HG02852 (cell line): ENCODE data around the gene TSHR.
A peak's percentile ranks its signal among the peaks of the same experiment; 100 is the strongest.

Source experiments
- ATAC-seq: cut with Tn5 transposase; IDR thresholded peaks from one replicate; pipeline ENCODE4 v1.9.1; 2021; ENCODE audit warnings: mild to moderate bottlenecking, moderate library complexity; ENCODE audit not compliant: unreplicated experiment

The TSHR gene

DNA sequence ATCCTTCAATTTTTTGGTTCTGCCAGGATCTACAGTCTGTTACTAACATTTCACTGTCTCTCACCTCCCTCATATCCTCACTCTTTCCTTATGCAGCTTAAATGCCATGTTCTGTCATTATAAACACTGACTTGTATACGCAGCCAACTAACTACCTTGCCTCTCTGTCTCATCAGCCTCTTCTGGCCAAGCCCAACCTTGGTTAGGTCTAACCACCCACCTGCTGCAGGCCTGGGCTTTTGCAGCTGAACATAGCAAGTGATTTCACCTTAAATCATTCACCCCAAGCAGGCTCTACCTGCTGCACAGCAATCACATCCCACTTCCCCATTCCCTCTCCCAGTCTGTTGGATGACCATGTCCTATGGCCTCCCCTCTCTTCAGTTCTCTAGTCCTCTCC lies 173.8 kb downstream of the TSHR start:
- no peak for ATAC-seq

DNA sequence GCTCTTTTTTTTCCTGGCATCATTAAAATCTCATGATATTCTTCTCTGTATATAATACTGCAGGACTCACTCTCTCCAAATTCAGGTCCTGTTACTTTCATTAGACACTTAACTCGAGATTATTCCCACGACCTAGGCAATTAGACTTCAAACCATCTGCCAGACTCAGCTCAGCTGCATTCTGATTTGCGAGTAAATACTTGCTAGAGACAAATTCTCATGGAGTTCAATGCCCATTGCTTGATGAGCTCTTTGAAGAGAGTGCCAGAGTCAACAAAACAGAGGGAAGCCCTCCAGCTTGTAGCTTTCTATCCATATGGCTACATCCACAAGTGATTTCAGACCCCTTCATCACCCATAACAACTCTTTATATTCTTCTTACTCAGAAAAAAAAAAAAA lies 177.0 kb downstream of the TSHR start:
- ATAC-seq = no peak

DNA sequence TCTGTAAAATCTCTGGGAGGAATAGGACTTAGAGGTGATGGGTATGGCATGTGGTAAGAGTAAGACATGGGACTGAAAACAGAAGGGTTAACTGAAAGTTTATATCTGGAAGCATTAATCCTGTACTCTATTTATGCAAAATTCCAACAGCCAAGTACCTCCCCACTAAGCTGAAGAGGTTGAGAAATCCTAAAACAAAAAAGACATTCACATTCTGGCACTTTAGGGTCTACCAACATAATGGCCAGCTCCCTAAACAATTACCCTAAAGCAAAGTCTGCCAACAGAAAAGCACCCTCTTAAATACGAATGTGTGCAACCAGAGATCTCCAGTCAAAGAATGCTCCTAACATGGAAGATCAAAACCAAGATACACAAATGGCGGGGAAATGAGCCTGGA lies 178.0 kb downstream of the TSHR start:
- no peak for ATAC-seq

DNA sequence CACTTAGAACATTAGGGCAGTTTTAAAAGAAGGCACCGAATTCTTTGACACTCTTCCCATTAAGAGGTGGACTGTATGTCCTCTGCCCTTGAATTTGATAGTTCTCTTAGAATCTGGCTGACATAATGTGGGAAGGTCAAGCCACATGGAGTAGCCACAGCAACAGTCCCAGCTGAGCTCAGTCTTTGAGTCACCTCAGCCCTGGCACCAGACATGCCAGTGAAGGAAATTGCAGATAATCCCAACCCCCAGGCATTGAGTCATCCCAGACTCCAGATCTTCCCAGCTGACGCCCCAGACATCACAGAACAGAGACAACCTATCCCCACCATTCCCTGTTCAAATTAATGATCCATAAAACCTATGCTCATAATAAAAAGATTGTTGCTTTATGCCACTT lies 181.9 kb downstream of the TSHR start:
- no peak for ATAC-seq

DNA sequence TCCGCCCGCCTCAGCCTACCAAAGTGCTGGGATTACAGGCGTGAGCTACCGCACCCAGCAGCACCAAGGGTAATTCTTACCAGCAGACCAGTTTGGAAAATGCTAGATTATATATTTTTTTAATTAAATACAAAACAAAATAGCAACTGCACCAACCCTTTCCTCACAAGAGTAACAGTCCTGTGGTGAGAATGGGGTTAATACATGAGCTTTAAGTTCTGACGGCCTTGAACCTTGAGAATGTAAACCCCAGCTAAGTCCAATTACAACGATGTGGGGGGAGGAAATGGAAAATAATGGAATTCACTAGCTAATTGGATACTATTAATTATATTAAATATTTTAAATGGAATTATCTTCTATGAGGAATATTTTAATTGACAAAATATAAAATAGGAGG lies 183.0 kb downstream of the TSHR start:
- ATAC-seq = no peak

DNA sequence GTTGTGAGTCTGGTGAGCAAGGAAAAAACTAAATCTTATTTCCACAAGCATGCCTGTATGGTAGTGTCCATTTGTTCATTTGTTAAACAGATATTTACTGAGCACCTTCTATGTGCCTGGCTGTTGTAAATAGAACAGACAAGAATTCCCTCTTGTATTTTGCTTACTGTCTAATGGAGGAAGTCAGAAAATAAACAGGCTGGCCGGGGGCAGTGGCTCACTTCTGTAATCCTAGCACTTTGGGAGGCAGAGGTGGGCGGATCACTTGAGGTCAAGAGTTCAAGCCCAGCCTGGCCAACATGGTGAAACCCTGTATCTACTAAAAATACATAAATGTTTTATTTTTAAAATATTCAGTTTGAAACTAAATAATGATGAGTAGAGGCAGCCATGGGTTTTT lies 186.0 kb downstream of the TSHR start:
- ATAC-seq = no peak

DNA sequence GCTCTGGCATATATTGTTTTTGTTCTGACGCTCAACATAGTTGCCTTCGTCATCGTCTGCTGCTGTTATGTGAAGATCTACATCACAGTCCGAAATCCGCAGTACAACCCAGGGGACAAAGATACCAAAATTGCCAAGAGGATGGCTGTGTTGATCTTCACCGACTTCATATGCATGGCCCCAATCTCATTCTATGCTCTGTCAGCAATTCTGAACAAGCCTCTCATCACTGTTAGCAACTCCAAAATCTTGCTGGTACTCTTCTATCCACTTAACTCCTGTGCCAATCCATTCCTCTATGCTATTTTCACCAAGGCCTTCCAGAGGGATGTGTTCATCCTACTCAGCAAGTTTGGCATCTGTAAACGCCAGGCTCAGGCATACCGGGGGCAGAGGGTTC lies 188.4 kb downstream of the TSHR start:
- no peak for ATAC-seq

DNA sequence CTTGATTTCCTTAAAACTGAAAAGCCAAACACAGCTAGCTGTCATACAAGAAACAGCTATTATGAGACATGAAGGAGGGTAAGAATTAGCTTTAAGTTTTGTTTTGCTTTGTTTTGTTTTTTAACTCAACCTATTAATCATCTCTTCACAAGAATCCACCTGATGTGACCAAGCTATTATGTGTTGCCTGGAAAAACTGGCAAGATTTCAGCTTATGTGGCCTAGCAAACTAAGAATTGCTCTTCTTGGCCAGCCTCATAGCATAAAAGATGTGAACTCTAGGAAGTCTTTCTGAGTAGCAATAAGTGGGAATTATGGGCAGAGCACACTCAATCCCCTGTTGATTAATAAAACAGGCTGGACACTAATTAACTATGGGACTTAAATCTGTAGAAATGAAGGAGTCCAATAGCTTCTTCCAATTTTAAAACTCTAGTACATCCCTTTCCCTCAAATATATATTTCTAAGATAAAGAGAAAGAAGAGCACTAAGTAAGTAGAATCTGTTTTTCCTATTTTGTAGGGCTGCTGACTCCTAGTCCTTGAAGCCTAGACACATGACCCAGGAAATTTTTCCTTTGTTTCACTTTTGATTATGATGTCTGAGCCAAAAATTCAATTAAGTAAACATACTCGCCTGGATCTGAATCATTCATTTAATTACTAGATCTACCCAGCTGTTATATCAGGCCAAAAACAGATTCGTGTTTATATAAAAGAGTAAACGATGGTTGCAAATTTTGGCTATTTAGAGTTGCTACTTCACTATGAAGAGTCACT lies 189.6 kb downstream of the TSHR start:
- ATAC-seq = no peak

DNA sequence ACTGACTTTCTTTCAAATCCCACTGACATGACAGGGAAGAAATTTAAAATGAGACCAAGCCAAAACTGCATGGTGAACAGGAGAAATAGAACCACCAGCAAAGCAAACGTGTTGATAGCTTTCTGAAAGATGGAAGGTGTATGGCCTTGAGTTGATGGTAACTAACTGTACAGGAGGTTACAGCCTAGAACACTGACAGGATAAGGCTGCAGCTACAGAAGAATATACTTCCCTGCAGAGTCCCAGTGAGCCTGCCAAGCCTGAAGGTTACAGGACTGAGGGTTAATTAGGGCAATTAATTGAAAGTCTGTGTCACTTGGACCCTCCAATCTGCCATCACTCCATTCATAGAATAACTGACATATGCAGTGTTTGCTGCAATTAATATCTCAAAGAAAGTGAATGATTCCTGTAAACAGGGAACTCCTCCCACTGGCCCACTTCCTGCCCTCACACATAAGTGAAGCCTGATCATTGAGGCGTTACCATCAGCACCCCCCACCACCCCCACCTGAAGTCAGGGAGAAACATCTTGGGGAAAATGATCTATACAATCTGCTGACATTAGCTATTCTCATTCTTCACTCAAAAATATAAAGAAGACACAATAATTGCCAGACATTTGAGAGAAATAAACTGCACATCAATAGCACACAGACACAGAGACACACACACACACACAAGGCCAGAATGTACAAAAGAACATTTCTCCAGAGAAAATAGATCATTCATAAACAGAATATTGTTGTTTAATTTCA lies 191.9 kb downstream of the TSHR start:
- peak; percentile 84 for ATAC-seq

DNA sequence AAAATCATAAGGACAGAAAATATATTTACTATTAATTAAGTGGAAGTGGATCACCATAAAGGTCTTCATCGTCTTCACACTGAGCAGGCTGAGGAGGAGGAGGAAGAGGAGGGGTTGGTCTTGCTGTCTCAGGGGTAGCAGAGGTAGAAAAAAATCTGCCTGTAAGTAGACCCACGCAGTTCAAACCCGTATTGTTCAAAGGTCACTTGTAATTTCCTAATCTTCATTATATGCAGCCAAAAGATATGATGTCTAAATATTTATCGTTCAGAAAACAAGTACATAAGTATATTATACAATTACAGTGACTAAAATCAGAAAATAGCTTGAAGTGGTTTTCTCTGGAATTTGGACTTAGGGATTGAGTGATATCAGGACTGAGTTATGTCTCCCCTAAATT lies 193.2 kb downstream of the TSHR start:
- no peak for ATAC-seq

DNA sequence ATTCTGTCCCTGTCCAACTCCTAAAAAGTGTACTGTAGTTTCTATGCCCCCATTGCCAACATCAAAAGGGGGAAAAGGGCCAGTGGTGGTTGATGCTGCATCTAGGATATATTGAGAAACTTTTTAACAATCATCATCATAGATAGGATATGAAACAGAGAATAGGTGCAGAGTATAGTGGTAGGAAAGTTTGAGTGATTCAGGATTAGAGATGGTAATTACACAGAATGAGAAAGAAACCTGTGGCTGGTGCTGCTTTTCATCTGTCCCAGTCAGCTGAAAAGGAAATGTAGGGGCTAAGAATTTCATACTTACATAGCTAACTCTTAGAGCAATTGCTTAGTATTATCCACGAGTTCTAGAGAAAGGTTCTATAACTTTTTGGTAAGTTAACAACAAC lies 197.8 kb downstream of the TSHR start:
- ATAC-seq = peak; percentile 94

DNA sequence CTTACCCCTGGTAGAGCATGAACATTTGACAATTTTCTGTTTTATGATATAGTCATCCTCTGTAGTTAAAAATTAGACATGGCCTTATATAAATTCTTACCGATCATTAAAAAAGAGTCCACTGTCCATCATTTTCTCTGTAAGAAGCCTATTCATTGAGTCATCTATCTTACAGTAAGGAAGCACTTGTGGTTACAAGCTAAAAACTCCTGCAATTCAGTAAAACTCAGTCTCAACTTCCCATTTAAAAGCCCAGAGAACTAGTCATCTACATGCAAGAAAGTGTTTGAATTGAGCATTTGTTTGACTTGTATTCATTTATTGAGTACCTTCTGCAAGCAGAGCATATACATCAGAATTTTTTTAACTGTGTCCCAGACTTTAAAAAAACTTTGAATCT lies 202.0 kb downstream of the TSHR start:
- no peak for ATAC-seq

DNA sequence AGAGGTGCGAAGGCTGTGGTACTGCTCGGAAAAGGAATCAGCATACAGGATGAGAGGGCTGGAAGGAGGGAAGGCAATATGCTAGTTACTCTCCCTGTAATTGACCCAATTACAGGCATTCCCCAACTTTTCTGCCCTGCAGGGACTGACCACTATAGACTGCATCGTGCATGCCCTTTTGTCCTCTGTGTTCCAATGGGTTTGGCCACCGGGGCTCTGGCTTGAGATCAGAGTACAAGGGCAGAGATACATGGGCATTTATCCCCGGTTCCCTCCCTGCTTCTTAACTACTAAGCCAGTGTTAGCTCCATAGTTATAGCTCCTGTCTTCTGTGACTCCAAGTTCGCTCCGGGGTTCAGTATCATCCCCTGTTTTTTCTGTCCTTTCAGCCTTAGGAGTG lies 205.7 kb downstream of the TSHR start:
- no peak for ATAC-seq

DNA sequence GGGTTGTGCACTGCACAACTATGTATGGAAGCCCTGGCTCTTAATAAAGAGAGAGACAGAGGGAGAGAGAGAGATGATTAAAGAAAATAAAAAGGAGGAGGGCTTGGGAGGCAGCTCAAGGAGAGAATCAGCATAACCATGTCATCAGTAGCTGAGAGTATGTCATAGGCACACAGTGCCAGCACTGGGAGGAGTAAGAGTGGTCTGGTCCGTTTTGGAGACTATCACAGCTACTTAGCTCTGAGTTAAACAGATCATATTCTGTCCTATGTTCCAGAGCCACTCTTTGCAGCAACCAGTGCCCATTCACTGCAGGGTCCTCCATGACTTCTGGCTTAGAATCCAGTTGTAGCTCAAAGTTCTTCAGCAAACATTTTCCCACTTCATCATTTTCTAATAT lies 206.3 kb downstream of the TSHR start:
- no peak for ATAC-seq

DNA sequence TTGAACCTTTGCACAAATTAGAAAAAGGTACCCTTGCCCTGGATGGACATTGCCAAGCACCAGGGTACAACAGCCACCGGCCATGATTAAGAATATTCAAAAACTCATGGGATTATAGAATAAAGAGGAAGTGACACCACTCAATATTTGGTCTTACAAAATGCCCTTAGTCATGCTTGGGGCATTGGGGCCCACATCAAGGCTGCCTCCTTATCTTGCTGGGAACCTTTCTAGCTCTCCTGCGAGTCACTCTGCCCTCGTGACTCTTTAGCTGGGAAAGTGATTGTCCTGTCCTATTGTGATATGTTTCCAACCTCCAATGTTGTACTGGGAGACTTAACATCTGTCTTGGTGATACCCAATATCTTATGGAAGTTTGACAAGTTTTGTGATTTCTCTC lies 207.5 kb downstream of the TSHR start:
- ATAC-seq = no peak

DNA sequence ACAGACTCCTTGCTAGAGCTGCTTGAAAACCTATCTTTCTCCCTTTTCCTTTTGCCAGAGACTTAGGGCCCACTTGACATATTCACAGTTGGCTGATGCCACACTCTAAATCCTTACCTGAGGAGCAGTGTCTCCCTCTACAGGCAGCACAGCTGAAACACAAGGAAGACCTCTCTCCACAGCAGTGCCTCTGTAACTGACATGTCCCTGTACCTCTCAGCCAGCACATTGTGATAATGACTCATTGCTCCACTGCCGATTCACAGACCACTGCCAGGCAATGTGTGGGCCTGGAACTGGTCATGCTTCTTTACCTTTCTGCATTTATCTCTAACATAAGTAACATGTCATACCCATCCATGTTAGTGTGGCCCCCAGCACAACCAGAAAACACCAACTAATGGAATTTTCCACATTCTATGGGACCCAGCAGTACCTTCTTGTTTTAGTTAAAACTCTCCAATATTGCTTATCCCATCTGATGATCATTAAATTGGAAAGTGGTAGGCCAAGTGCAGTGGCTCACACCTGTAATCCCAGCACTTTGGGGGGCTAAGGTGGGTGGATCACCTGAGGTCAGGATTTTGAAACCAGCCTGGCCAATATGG lies 208.8 kb downstream of the TSHR start:
- ATAC-seq = peak; percentile 98

DNA sequence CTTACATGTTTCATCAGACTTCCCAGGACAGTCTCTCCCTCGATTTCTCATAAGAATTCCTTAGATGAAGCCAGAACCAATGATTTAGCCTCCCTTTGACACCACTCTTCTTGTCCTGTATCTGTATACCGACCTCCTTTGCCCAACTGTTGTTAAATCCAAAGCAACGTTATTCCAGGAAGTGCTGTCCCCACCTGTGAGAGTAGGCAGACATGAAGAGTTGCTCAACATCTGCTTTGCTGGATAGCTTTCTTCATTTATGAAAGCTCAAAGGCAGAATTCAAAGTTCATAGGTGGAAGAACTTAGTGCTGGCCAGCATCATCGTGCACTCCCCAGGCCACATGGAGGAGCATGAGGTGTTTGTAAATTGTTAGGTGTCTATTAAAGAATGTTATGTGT lies 209.8 kb downstream of the TSHR start:
- no peak for ATAC-seq

DNA sequence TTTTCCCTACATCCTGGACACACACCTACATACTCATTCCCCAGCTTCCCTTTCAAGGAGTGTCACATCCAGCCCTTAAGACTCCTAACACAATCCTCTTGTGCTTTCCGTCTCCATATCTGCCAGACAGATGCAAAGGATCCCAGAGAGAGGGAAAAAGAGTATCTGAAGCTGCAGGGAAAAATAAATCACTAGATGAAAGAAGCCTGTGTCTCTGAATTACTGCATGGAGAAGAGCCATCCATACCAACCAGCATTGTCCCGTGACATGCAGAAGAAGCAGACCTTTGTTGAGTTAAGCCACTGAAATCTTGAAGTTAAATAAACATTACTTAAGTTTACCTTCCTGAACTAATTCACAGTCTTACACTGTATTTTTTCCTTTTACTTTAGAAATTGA lies 210.7 kb downstream of the TSHR start:
- ATAC-seq = no peak

DNA sequence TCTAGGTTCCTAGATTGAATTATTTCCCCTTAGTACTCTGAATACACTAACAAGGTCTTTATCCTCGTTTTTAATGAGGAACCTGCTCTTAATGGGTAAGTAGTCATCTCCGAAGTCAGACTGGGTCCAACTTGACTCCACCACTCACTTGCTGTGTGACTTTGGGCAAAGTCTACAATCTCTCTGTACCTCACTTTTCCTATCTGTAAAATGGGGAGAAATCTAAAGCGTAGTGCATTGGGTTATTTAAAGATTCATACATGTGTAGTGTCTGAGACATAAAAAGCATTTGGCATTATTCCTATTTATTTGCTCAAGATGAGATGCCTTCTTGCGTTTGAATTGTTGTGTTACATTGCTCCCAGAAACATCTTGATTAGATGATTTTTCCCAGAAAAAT lies 213.8 kb downstream of the TSHR start:
- no peak for ATAC-seq

DNA sequence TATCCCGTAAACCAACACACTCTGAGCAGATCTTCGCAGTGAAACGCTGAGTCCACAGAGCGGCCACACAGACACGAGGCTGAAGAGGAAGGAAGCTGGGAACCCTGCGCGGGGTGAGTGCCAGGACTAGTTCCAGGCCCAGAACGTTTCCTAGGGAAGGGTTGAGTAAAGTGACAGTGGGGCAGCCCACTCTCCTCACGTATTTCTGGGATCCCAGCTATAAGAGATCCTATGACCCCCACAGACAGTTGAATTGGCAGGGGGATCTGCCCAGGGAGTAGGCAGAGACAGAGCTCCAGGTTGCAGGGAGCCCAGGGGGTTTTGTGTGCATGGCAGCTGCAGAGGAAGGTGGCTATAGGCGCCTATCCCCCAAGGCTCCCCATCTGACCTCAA lies 214.3 kb downstream of the TSHR start:
- peak; percentile 21 for ATAC-seq

DNA sequence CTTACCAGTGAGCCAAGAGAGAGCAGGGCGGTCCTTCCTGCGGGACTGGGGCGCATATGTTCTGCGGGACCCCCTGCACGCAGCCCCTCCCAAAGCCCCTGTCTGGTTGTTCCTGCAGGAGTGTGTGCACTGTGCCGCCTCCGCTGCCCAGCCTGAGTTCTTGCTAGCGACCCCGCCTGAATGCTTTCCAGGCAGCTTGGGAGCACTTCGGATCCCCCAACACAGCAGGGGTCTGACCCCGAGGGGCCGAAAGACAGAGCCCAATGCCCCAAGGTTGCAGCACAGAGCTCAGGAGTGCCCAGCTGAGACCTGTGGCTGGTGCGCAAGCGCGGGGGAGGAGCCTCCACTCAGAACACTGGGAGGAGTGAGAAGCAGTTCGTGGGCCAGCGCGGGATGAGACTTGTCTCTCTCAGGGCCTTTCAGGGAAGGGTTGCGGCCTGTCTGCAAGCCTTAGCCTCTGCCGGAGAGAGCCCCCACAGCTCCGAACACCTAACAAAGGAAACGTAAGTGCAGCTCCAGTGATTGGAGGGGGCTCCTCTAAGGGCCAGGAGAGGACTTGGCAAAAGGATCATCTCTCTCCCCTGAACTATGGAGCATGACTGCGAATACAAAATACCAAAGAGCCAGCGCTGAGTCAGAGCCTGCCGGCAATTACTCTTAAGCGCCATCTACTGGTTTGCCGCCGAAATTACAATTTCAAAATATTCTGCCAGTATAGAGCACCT lies 214.8 kb downstream of the TSHR start:
- ATAC-seq = peak; percentile 95

DNA sequence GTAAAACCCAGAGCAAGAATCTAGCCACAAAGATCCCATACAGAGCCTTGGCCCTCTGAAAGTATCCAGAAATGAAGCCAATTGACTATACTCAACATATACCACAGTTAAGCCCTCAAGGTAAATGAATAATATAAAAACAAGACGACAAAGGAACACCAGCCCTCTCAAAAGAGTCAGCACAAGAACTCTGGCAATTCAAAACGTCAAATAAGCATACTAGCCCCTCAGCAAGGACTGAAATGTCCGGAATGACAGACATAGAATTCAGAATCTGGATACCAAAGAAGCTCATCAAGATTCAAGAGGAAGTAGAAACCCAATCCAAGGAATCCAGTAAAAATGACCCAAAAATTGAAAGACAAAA lies 215.4 kb downstream of the TSHR start:
- no peak for ATAC-seq
